OCI-LY3 (cell line): ENCODE data around the gene TPO.

Experiments used
- EZH2phosphoT487 ChIP-seq: fragments of 200-600 bp; shearing (Covaris generic); IDR thresholded peaks from 2 replicates; pipeline ENCODE4 v1.6.1; 2018; ENCODE audit warnings: antibody characterized with exemption, mixed run types, low read depth
- TF ChIP-seq, protein P1 (sequence below): fragments of 200-600, 300-600 bp; sonication (generic); IDR thresholded peaks from 2 replicates; pipeline ENCODE4 v1.5.1; 2014; ENCODE audit warnings: antibody characterized with exemption, low read length, low read depth

- TF ChIP-seq, protein P1, sequence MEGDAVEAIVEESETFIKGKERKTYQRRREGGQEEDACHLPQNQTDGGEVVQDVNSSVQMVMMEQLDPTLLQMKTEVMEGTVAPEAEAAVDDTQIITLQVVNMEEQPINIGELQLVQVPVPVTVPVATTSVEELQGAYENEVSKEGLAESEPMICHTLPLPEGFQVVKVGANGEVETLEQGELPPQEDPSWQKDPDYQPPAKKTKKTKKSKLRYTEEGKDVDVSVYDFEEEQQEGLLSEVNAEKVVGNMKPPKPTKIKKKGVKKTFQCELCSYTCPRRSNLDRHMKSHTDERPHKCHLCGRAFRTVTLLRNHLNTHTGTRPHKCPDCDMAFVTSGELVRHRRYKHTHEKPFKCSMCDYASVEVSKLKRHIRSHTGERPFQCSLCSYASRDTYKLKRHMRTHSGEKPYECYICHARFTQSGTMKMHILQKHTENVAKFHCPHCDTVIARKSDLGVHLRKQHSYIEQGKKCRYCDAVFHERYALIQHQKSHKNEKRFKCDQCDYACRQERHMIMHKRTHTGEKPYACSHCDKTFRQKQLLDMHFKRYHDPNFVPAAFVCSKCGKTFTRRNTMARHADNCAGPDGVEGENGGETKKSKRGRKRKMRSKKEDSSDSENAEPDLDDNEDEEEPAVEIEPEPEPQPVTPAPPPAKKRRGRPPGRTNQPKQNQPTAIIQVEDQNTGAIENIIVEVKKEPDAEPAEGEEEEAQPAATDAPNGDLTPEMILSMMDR: no peak
- TF ChIP-seq EZH2phosphoT487: no peak
Observed at GRCh38 chr2:1591461-1591770, 178.2 kb downstream of the TPO start.
